IMR-90 (cell line): ENCODE results near the gene SLC1A5. TPM values are rescaled to one million over a fixed set of nuclear protein-coding genes. Genes with fewer than 3 reads are reported as not detected.

Source experiments
- ATAC-seq: fragments of 200-7000 bp; cut with Tn5 transposase; 2 replicates; pipeline ENCODE4 v1.9.1; 2020; ENCODE audit warnings: low read depth, mild to moderate bottlenecking, moderate library complexity
- BruUV-seq: library from RNA; stranded (reverse); fragments of 400-500 nt; replicated peaks from 2 replicates; lab custom pipeline; 2021; lab: Mats Ljungman, UMichigan
- CTCF ChIA-PET: fragments of 300-600 bp; formaldehyde crosslinking; extraction: SDS; loops from one replicate; lab custom pipeline; 2021; ENCODE audit warnings: antibody characterized with exemption; lab: Yijun Ruan, JAX
- POLR2A ChIA-PET: fragments of 300-600 bp; sonication (Branson Sonifier 250); formaldehyde crosslinking; loops from one replicate; lab custom pipeline; 2022; ENCODE audit warnings: antibody characterized with exemption; ENCODE audit not compliant: unreplicated experiment; lab: Charles Lee
- DNase-seq: peaks from one replicate; pipeline ENCODE4 v3.0.0; 2013
- H2AFZ ChIP-seq: replicated peaks from 2 replicates; pipeline ENCODE3; 2013; ENCODE audit warnings: low read length, mild to moderate bottlenecking; ENCODE audit not compliant: poor library complexity
- H2AK5ac ChIP-seq: 2 replicates; pipeline ENCODE4 v1.6.1; 2013; ENCODE audit warnings: low read depth, low read length, inconsistent platforms
- H2AK9ac ChIP-seq: replicated peaks from 2 replicates; pipeline ENCODE3; 2013; ENCODE audit warnings: mild to moderate bottlenecking, low read depth, low read length, moderate library complexity; ENCODE audit not compliant: poor library complexity
- H2BK120ac ChIP-seq: 2 replicates; pipeline ENCODE4 v1.6.1; 2013; ENCODE audit warnings: low read depth, low read length, inconsistent platforms
- H2BK15ac ChIP-seq: 3 replicates; pipeline ENCODE4 v1.6.1; 2013; ENCODE audit warnings: low read depth, low read length, inconsistent platforms
- H2BK20ac ChIP-seq: 2 replicates; pipeline ENCODE4 v1.6.1; 2013; ENCODE audit warnings: low read depth, mild to moderate bottlenecking, inconsistent platforms, low read length, moderate library complexity
- H2BK5ac ChIP-seq: 2 replicates; pipeline ENCODE4 v1.6.1; 2013; ENCODE audit warnings: mild to moderate bottlenecking, low read depth, low read length, inconsistent platforms; ENCODE audit not compliant: poor library complexity, severe bottlenecking
- H3K14ac ChIP-seq: replicated peaks from 2 replicates; pipeline ENCODE4 v1.6.1; 2013; ENCODE audit warnings: low read depth, low read length, inconsistent platforms
- H3K18ac ChIP-seq: 2 replicates; pipeline ENCODE4 v1.6.1; 2013; ENCODE audit warnings: low read depth, low read length, control low read depth
- H3K23ac ChIP-seq: 2 replicates; pipeline ENCODE4 v1.6.1; 2013; ENCODE audit warnings: low read depth, low read length, inconsistent platforms
- H3K27ac ChIP-seq: 2 replicates; pipeline ENCODE4 v1.5.1; 2013; ENCODE audit warnings: mild to moderate bottlenecking, control low read depth, low read length; ENCODE audit not compliant: insufficient read depth
- H3K27me3 ChIP-seq: 2 replicates; pipeline ENCODE4 v1.6.1; 2013; ENCODE audit warnings: low read length; ENCODE audit not compliant: control insufficient read depth, insufficient read depth
- H3K36me3 ChIP-seq: 2 replicates; pipeline ENCODE4 v1.6.1; 2013; ENCODE audit warnings: low read length, mixed read lengths; ENCODE audit not compliant: control insufficient read depth, insufficient read depth
- H3K4ac ChIP-seq: 2 replicates; pipeline ENCODE4 v1.6.1; 2013; ENCODE audit warnings: low read depth, low read length, inconsistent platforms
- H3K4me1 ChIP-seq: 2 replicates; pipeline ENCODE4 v1.6.1; 2013; ENCODE audit warnings: low read length, mixed read lengths; ENCODE audit not compliant: control insufficient read depth, insufficient read depth
- H3K4me2 ChIP-seq: 2 replicates; pipeline ENCODE4 v1.6.1; 2013; ENCODE audit warnings: low read depth, mild to moderate bottlenecking, control low read depth, low read length, moderate library complexity
- H3K4me3 ChIP-seq: 2 replicates; pipeline ENCODE4 v1.5.1; 2013; ENCODE audit warnings: low read depth, mild to moderate bottlenecking, control low read depth, low read length, moderate library complexity; ENCODE audit not compliant: insufficient read depth
- H3K56ac ChIP-seq: 2 replicates; pipeline ENCODE4 v1.6.1; 2013; ENCODE audit warnings: low read length, inconsistent platforms; ENCODE audit not compliant: insufficient read depth; ENCODE audit errors: extremely low read depth
- H3K79me1 ChIP-seq, 2 experiments: 2 replicates each; pipeline ENCODE4 v1.6.1; 2013; ENCODE audit warnings: low read length in 2 of 2, inconsistent platforms in 1 of 2, low read depth in 1 of 2
- H3K9ac ChIP-seq: 2 replicates; pipeline ENCODE4 v1.6.1; 2013; ENCODE audit warnings: low read depth, low read length, control low read depth
- H3K9me1 ChIP-seq: 2 replicates; pipeline ENCODE4 v1.6.1; 2013; ENCODE audit warnings: low read length, inconsistent platforms; ENCODE audit not compliant: insufficient read depth
- H3K9me3 ChIP-seq: 2 replicates; pipeline ENCODE4 v1.6.1; 2013; ENCODE audit warnings: low read length; ENCODE audit not compliant: control insufficient read depth, insufficient read depth
- H4K20me1 ChIP-seq: 2 replicates; pipeline ENCODE4 v1.6.1; 2013; ENCODE audit warnings: low read length, inconsistent platforms; ENCODE audit not compliant: insufficient read depth
- H4K5ac ChIP-seq: 2 replicates; pipeline ENCODE4 v1.6.1; 2013; ENCODE audit warnings: mild to moderate bottlenecking, low read depth, low read length, control low read depth
- H4K8ac ChIP-seq, 2 experiments: 2 replicates each; pipeline ENCODE4 v1.6.1; 2013; ENCODE audit warnings: low read depth in 2 of 2, low read length in 2 of 2, control low read depth in 1 of 2, inconsistent platforms in 1 of 2
- H4K91ac ChIP-seq: 2 replicates; pipeline ENCODE4 v1.6.1; 2013; ENCODE audit warnings: low read depth, low read length, inconsistent platforms; ENCODE audit not compliant: insufficient read depth
- BHLHE40 ChIP-seq: fragments of 150-350 bp; IDR thresholded peaks from 2 replicates; pipeline ENCODE4 v1.6.1; 2016; ENCODE audit warnings: mild to moderate bottlenecking, low read depth, low read length
- CEBPB ChIP-seq: IDR thresholded peaks from 2 replicates; pipeline ENCODE4 v1.6.1; 2012; ENCODE audit warnings: low read depth, low read length, improper control_type of control experiment
- CHD1 ChIP-seq: IDR thresholded peaks from 2 replicates; pipeline ENCODE4 v1.6.1; 2012; ENCODE audit warnings: low read depth, low read length, improper control_type of control experiment
- CTCF ChIP-seq: conservative IDR thresholded peaks from 2 replicates; pipeline ENCODE4 v1.5.1; 2012; ENCODE audit warnings: mild to moderate bottlenecking, low read depth, low read length, improper control_type of control experiment
- ELK1 ChIP-seq: fragments of 150-350 bp; IDR thresholded peaks from 2 replicates; pipeline ENCODE4 v1.6.1; 2016; ENCODE audit warnings: low read depth, mild to moderate bottlenecking, low read length, moderate library complexity, borderline replicate concordance
- FOS ChIP-seq: fragments of 150-350 bp; IDR thresholded peaks from 2 replicates; pipeline ENCODE4 v1.6.1; 2016; ENCODE audit warnings: low read depth, low read length
- MAFK ChIP-seq: IDR thresholded peaks from 2 replicates; pipeline ENCODE4 v1.6.1; 2012; ENCODE audit warnings: low read depth, low read length, improper control_type of control experiment
- MAZ ChIP-seq: IDR thresholded peaks from 2 replicates; pipeline ENCODE4 v1.6.1; 2012; ENCODE audit warnings: low read depth, mild to moderate bottlenecking, low read length, improper control_type of control experiment, moderate library complexity, borderline replicate concordance
- MXI1 ChIP-seq: IDR thresholded peaks from 2 replicates; pipeline ENCODE4 v1.6.1; 2012; ENCODE audit warnings: low read depth, mild to moderate bottlenecking, low read length, moderate library complexity, borderline replicate concordance
- NFE2L2 ChIP-seq: fragments of 150-350 bp; IDR thresholded peaks from 2 replicates; pipeline ENCODE4 v1.6.1; 2016; ENCODE audit warnings: low read depth, mild to moderate bottlenecking, low read length
- POLR2A ChIP-seq: IDR thresholded peaks from 2 replicates; pipeline ENCODE4 v1.6.1; 2012; ENCODE audit warnings: mild to moderate bottlenecking, low read depth, low read length
- RAD21 ChIP-seq: IDR thresholded peaks from 2 replicates; pipeline ENCODE4 v1.6.1; 2012; ENCODE audit warnings: low read length, improper control_type of control experiment
- RCOR1 ChIP-seq: IDR thresholded peaks from 2 replicates; pipeline ENCODE4 v1.6.1; 2012; ENCODE audit warnings: mild to moderate bottlenecking, low read length, improper control_type of control experiment; ENCODE audit not compliant: insufficient replicate concordance
- RFX5 ChIP-seq: IDR thresholded peaks from 2 replicates; pipeline ENCODE4 v1.8.0; 2012; ENCODE audit warnings: low read depth, mild to moderate bottlenecking, low read length, moderate library complexity
- SMC3 ChIP-seq: fragments of 150-350 bp; IDR thresholded peaks from 2 replicates; pipeline ENCODE4 v1.6.1; 2016; ENCODE audit warnings: low read depth, mild to moderate bottlenecking, antibody characterized with exemption, low read length, moderate library complexity
- USF2 ChIP-seq: fragments of 150-350 bp; IDR thresholded peaks from 2 replicates; pipeline ENCODE4 v1.6.1; 2017; ENCODE audit warnings: mild to moderate bottlenecking, antibody characterized with exemption, low read length, low read depth
- WGBS, 2 experiments: methylation state at CpG; one replicate each; pipeline versions ENCODE4 v1.1.5 to v1.1.7; 2013; ENCODE audit warnings: missing lambda C conversion rate in 2 of 2; ENCODE audit not compliant: insufficient read length in 1 of 2; ENCODE audit errors: extremely low coverage in 2 of 2; 5-methylcytosine and 5-hydroxymethylcytosine counted together
- dilution Hi-C: fragments of 300-500 bp; cut with HindIII; formaldehyde crosslinking; loops from one replicate; pipeline ENCODE4 v1.14.3; 2018; ENCODE audit warnings: low sequenced_read_pairs; ENCODE audit not compliant: unreplicated experiment
- in situ Hi-C: fragments of 300-500 bp; cut with MboI; formaldehyde crosslinking; loops from 3 replicates; pipeline ENCODE4 v1.14.3; 2019; ENCODE audit warnings: low sequenced_read_pairs, inconsistent platforms, mixed read lengths
- intact Hi-C: fragments of 100-400 bp; cut with micrococcal nuclease; formaldehyde crosslinking; loops from 2 replicates; pipeline ENCODE4 v1.10.0; 2022
- polyA plus RNA-seq, 3 experiments: library from polyadenylated mRNA; depleted of rRNA; stranded (reverse); fragments of >200 nt; gene quantifications; 2 replicates each; pipeline ENCODE4 v1.2.3, GENCODE V29; 2012; ENCODE audit warnings: low replicate concordance in 1 of 3
- total RNA-seq: library from RNA; depleted of rRNA; stranded (reverse); fragments of >200 nt; gene quantifications from 2 replicates; pipeline ENCODE4 v1.2.3, GENCODE V29; 2012

SLC1A5 gene
- total and polyA plus RNA-seq, 2 of the 4 experiments (the other 2 are of a cell fraction): 142 to 171 TPM

GRCh38 chr19:46806656-46807055, 18.3 kb upstream of the SLC1A5 start:
- POLR2A ChIA-PET: no interaction called here
- ATAC-seq (no peak), DNase-seq (no peak)
- no peak overlapping the region for H2AK5ac ChIP-seq
- H3K9ac ChIP-seq: no peak overlapping the region
- H3K18ac ChIP-seq: no peak overlapping the region
- H2BK15ac ChIP-seq: no peak overlapping the region
- H3K56ac ChIP-seq: no peak overlapping the region
- H2AFZ ChIP-seq: no peak overlapping the region
- CTCF ChIA-PET: no interaction called here
- H4K8ac ChIP-seq: no peak overlapping the region
- dilution Hi-C loops: no loop called here
- H4K91ac ChIP-seq: no peak overlapping the region
- no peak for TF ChIP-seq RCOR1
- TF ChIP-seq SMC3: no peak
- no peak for TF ChIP-seq FOS
- TF ChIP-seq MXI1: no peak
- TF ChIP-seq MAZ: no peak
- TF ChIP-seq USF2: no peak
- no peak for TF ChIP-seq POLR2A
- TF ChIP-seq NFE2L2: no peak
- no peak for TF ChIP-seq MAFK
- TF ChIP-seq CHD1: no peak
- TF ChIP-seq BHLHE40: no peak
- no peak for TF ChIP-seq ELK1
- no peak for TF ChIP-seq RFX5
- no peak for TF ChIP-seq CTCF
- no peak for TF ChIP-seq RAD21
- TF ChIP-seq CEBPB: no peak
- no peak overlapping the region for H2BK5ac ChIP-seq
- H4K5ac ChIP-seq: no peak overlapping the region
- no peak overlapping the region for H3K4me3 ChIP-seq
- H3K4me2 ChIP-seq: no peak overlapping the region
- H3K9me3 ChIP-seq: no peaks in the 10 kb centered on the region
- H2BK120ac ChIP-seq: no peak overlapping the region
- in situ Hi-C loops: no loop called here
- H3K79me1 ChIP-seq: no peaks in the 10 kb centered on the region
- H2AK9ac ChIP-seq: no peak overlapping the region
- H3K23ac ChIP-seq: no peak overlapping the region
- BruUV-seq: no TSS peak
- H3K4me1 ChIP-seq: no peaks in the 10 kb centered on the region
- H3K4ac ChIP-seq: no peak overlapping the region
- no peak overlapping the region for H2BK20ac ChIP-seq
- H3K36me3 ChIP-seq: no peaks in the 10 kb centered on the region
- no peak overlapping the region for H3K14ac ChIP-seq
- H3K27ac ChIP-seq: no peak overlapping the region
- H4K20me1 ChIP-seq: no peaks in the 10 kb centered on the region
- intact Hi-C loops: no loop called here
- H3K27me3 ChIP-seq: no peaks in the 10 kb centered on the region
- WGBS, 2 experiments: 73% methylated on average over 3 of the region's 7 CpGs; no CpG with 5 or more reads in 1 of the 2 experiments
- no peaks in the 10 kb centered on the region for H3K9me1 ChIP-seq
